ENCODE measurements around the gene ELANE. TPM values are rescaled to one million over a fixed set of nuclear protein-coding genes. Genes with fewer than 3 reads are reported as not detected.

Gene ELANE
- total RNA-seq, 6 experiments from 2014 or later = 0.21 TPM; not detected in 5

GRCh38 chr19:861756-862580 lies 9.9 kb downstream of the ELANE start:
- Mint-ChIP-seq H3K27ac (no peak overlapping the region), H3K4me1 (ENCODE audit: low read depth) (no peaks in the 10 kb centered on the region; the same call in 1 of the 2 replicates), H3K36me3 (ENCODE audit: low read depth) (0 out of 2 replicates have a peak, but pooled peaks cover 4% of the 10 kb centered on the region), H3K27me3 (ENCODE audit: insufficient read depth) (peaks cover 4% of the 10 kb centered on the region; the same call in 1 of the 2 replicates), H3K9me3 (0 out of 2 replicates have a peak, but pooled peaks cover 3% of the 10 kb centered on the region), H3K4me3 (no peak overlapping the region)
- peak; percentile 27; the same call in 1 of the 2 replicates for TF ChIP-seq CTCF (IDR thresholded peaks at IDR 0.05)
- no peak for DNase-seq

- no peak overlapping the region for H3K27ac Mint-ChIP-seq
- peaks cover 9% of the 10 kb centered on the region for H3K36me3 Mint-ChIP-seq (ENCODE audit: low read depth)
- TF ChIP-seq CTCF (IDR thresholded peaks at IDR 0.05) = no peak
- H3K4me1 Mint-ChIP-seq (ENCODE audit: low read depth) = no peaks in the 10 kb centered on the region; the same call in 1 of the 2 replicates
- peaks cover 7% of the 10 kb centered on the region; the same call in 1 of the 2 replicates for H3K27me3 Mint-ChIP-seq (ENCODE audit: insufficient read depth)
- 0 out of 2 replicates have a peak, but pooled peaks cover 3% of the 10 kb centered on the region for H3K9me3 Mint-ChIP-seq
- DNase-seq = peak; percentile 9
- no peak overlapping the region for H3K4me3 Mint-ChIP-seq
Measured at GRCh38 chr19:862581-863314, 10.6 kb downstream of the ELANE start.

GRCh38 chr19:863315-863620 lies 11.2 kb downstream of the ELANE start:
- Mint-ChIP-seq H3K4me1 (ENCODE audit: low read depth) (no peaks in the 10 kb centered on the region; the same call in 1 of the 2 replicates), H3K4me3 (no peak overlapping the region), H3K27ac (no peak overlapping the region), H3K27me3 (ENCODE audit: insufficient read depth) (peaks cover 7% of the 10 kb centered on the region; the same call in 1 of the 2 replicates), H3K36me3 (ENCODE audit: low read depth) (peaks cover 9% of the 10 kb centered on the region), H3K9me3 (0 out of 2 replicates have a peak, but pooled peaks cover 3% of the 10 kb centered on the region)
- TF ChIP-seq CTCF (IDR thresholded peaks at IDR 0.05) = no peak
- no peak for DNase-seq

- TF ChIP-seq CTCF (IDR thresholded peaks at IDR 0.05) = no peak
- Mint-ChIP-seq H3K4me3 (no peak overlapping the region), H3K36me3 (ENCODE audit: low read depth) (peaks cover 9% of the 10 kb centered on the region), H3K27ac (no peak overlapping the region), H3K4me1 (ENCODE audit: low read depth) (peaks cover 16% of the 10 kb centered on the region), H3K9me3 (0 out of 2 replicates have a peak, but pooled peaks cover 3% of the 10 kb centered on the region), H3K27me3 (ENCODE audit: insufficient read depth) (peaks cover 7% of the 10 kb centered on the region)
- no peak for DNase-seq
Measured at GRCh38 chr19:866769-867300, 14.7 kb downstream of the ELANE start.

- no peak for TF ChIP-seq CTCF (IDR thresholded peaks at IDR 0.05)
- Mint-ChIP-seq H3K4me3 (no peak overlapping the region), H3K36me3 (ENCODE audit: low read depth) (peaks cover 9% of the 10 kb centered on the region), H3K4me1 (ENCODE audit: low read depth) (peaks cover 16% of the 10 kb centered on the region), H3K27ac (peak overlapping the region; percentile 63), H3K9me3 (0 out of 2 replicates have a peak, but pooled peaks cover 3% of the 10 kb centered on the region), H3K27me3 (ENCODE audit: insufficient read depth) (peaks cover 7% of the 10 kb centered on the region)
- no peak for DNase-seq
Measured at GRCh38 chr19:867301-867793, 15.2 kb downstream of the ELANE start.

Data from HFFc6 (cell line).